ENCODE measurements around the gene DZIP1L.
"Not testable (repeated sequence)": the region's sequence is repeated elsewhere in the genome, so short reads cannot be mapped to it uniquely, and the experiment has no call there.

The DZIP1L gene

DNA sequence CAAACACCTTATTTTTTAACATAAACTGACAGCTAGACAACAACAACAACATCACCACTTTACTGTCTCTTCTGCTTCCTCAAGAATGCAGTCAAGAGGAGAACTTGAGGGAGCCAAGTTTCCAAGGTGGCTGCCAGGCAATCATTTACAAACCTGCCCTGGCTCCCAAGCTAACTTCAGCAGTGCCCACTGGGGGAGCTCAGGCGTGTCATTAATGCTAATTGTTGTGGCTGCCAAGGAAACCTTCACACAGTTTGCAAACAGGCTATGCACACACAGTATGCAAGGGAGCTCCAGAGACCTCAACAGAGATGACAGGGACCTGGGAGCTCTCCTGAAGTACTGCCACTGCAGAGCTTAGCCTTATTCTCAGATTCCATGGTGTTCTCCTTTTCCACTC lies 2.1 kb downstream of the DZIP1L start:
- DNase-seq (ENCODE audit: low read depth, low spot score) = peak; percentile 78

DNA sequence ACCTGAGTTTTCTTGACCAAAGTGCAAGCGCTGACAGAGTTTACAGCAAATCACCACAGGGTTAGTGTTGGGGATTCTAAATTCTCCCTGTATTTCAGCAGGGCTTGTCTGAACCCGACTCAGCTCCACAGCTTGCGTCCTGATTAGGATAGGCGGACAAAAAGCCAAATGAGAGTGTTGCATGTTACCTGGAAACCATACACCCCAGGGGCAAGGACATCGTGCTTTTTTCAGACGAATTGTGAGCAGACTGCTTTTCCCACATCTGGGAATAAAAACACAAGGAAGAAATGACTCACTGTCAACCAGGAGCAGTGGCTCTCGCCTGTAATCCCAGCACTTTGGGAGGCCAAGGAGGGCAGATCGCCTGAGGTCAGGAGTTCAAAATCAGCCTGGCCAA lies 3.0 kb downstream of the DZIP1L start:
- no peak for DNase-seq (ENCODE audit: low read depth, low spot score)

DNA sequence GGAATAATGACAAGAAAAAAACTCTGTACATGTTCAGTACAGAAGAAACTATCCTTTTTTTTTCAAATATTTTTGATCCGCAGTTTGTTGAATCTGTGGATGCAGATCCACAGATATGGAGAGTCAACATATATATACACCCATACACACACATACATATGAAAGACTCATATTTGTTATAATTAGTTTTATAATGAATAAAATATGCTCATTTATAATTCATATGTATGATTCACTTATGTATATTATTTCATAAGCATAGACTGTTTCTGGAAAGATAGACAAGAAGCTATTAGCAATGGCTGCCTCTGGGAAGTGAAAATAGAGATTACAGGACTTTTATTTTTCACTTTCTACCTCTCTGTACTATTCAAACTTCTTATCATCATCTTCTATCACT lies 9.8 kb downstream of the DZIP1L start:
- DNase-seq (ENCODE audit: low read depth, low spot score) = no peak

DNA sequence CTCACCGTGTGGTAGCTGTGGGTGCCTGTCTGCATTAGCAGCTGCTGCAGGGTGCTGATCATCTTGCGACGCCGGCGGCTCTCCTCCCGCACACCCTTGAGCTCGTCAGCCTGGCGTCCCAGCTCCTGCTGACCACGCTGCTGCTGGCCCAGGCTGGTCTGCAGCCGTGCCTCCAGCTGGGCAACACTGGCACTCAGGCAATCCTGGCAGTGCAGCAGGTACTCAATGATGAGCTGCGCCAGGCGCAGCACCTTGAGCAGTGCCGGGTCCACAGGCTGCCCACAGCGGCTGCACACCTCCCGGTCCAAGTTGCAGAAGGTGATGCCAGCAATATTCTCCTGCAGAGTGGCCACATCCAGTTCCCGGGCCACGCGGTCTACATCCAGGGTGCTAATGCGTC lies 11.9 kb downstream of the DZIP1L start:
- DNase-seq (ENCODE audit: low read depth, low spot score) = no peak

GRCh38 chr3:138101351-138101940 lies 14.0 kb downstream of the DZIP1L start:
- not testable (repeated sequence) for DNase-seq (ENCODE audit: low read depth, low spot score)

DNA sequence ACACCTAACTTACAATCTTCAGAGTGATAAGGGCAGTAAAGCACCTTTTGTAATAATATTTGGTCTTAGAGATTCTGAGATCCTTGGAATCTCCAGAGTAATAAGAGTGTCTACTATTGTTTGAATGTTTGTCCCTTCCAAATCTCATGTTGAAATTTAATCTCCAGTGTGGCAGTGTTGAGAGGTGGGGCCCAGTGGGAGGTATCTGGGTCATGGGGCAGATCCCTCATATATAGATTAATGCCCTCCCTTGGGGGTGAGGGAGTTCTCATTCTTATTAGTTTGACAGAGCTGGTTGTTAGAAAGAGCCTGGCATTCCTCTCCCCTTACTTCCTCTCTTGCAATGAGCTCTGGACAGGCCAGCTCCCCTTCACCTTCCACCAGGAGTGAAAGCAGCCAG lies 16.0 kb downstream of the DZIP1L start:
- no peak for DNase-seq (ENCODE audit: low read depth, low spot score)

DNA sequence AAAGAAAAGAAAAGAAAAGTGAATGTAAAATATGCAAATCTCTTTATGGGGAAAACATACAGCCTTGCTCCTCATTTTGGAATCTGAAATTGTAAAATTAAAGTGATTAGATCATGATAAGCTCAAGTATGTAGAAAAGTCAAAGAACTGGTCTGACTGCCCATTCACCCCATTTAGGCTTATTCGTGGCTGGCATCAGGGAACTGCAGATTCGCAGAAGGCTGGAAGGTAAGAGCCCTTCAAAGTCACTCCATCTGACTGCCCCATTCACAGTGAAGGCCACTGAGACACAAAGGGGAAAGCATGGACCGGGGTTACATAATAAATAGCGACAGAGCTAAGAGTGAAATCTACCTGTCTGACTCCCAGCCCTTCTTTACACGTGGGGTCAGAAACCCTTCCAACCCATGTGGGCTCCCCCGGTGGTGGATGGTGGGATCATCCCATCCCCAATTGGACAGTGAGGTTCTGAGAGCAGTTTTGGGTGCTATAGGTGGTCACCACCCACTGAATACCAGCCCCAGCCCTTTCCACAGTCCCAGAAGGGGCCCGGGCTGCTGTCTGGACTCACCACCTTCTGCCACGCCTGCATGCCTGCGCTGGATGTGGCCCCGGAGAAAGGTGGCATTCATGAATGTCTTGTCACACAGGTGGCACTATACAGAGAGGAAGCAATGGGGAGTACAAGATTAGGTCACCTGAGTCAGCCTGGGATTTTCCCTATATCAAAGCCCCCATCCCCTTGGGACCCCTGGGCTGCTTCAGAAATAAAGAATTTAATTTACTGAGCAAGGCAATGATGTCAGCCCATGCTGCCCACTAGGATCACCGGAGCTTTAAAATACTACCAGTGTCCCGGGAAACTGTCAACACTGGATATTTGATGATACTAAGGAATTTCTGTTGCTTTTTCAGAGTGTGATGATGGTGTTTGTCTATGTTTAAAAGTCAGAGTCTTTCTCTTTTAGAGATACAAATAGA lies 17.9 kb downstream of the DZIP1L start:
- DNase-seq (ENCODE audit: low read depth, low spot score) = no peak

DNA sequence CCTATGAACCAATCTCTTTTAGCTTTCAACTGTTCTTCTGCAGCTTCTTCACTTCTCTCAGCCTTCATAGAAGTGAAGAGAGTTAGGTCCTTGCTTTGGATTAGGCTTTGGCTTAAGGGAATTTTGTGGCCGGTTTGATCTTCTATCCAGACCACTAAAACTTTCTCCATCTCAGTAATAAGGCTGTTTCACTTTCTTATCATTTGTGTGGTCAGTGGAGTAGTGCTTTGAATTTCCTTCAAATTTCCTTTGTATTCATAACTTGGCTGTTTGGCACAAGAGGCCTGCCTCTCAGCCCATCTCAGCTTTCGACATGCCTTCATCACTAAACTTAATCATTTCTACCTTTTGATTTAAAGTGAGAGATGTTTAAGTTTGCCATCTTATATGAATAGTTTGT lies 21.7 kb downstream of the DZIP1L start:
- DNase-seq (ENCODE audit: low read depth, low spot score) = peak; percentile 28

DNA sequence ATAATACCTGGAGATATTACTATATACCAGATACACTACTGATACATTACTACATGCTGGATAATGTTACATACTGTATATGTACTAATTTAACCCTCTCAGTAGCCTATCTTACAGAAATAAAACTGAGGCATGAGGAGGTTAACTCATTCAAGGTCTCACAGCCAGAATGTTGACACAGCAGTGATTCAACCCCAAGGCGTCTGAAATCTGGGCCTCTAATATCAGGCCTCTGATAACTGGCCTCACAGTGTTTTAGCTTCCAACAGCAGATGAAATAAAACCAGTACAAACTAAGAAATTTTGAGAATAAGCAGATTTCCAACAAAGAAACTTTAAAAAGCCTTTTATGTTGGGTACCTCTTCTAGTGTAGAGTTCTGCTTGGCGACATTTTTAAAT lies 23.4 kb downstream of the DZIP1L start:
- DNase-seq (ENCODE audit: low read depth, low spot score) = peak; percentile 26

- DNase-seq (ENCODE audit: low read depth, low spot score) = peak; percentile 14
Observed at GRCh38 chr3:138089091-138089490, 26.3 kb downstream of the DZIP1L start.

DNA sequence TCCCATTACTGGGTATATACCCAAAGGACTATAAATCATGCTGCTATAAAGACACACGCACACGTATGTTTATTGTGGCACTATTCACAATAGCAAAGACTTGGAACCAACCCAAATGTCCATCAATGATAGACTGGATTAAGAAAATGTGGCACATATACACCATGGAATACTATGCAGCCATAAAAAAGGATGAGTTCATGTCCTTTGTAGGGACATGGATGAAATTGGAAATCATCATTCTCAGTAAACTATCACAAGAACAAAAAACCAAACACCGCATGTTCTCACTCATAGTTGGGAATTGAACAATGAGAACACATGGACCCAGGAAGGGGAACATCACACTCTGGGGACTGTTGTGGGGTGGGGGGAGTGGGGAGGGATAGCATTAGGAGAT lies 29.7 kb downstream of the DZIP1L start:
- DNase-seq (ENCODE audit: low read depth, low spot score) = not testable (repeated sequence)

- no peak for DNase-seq (ENCODE audit: low read depth, low spot score)
Observed at GRCh38 chr3:138084196-138084595, 31.2 kb downstream of the DZIP1L start.

- peak; percentile 45 for DNase-seq (ENCODE audit: low read depth, low spot score)
Observed at GRCh38 chr3:138082992-138083386, 32.4 kb downstream of the DZIP1L start.

DNA sequence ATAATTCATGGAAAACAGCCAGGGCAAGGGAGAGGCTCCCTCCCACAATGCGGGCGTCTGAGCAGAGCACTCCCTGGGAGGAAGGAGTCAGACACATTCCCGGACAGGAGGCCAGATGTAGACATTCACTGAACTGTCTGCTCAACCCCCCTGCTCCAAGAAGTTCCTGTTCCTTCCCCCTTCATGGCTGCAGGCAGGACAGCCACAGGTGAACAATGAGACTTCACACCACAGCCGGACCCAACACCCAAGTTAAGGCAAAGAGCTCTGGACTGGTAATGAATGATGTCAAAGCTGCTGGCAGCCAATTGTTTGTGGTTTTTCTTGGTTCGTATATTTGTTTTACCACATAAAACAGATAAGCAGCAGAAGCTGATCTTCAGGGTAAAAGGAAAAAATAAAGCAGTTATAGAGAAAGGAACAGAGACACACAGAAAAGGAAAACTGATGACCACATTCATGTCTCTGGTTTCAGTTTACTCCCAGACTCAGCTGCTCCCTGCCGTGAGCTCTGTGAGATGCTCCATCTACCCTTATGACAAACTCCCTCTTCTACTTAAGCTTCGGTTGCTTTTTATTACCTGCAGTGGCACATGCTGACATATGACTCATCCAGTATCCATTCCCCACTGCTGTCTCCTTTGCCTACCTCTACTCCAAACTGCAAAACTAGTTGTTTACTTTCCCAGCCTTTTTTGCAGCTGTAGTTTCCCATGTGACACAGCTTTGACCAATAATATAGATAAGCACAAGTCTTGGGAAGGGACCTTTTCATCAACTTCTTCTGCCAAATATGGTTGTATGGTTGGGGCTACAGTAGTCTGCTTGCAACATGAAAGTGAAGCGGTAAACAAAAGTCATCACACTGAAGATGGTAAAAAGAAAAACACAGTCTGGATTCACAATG lies 33.1 kb downstream of the DZIP1L start:
- peak; percentile 90 for DNase-seq (ENCODE audit: low read depth, low spot score)

GRCh38 chr3:138081371-138082084 lies 33.9 kb downstream of the DZIP1L start:
- DNase-seq (ENCODE audit: low read depth, low spot score) = no peak

GRCh38 chr3:138079901-138080300 lies 35.5 kb downstream of the DZIP1L start:
- no peak for DNase-seq (ENCODE audit: low read depth, low spot score)

DNA sequence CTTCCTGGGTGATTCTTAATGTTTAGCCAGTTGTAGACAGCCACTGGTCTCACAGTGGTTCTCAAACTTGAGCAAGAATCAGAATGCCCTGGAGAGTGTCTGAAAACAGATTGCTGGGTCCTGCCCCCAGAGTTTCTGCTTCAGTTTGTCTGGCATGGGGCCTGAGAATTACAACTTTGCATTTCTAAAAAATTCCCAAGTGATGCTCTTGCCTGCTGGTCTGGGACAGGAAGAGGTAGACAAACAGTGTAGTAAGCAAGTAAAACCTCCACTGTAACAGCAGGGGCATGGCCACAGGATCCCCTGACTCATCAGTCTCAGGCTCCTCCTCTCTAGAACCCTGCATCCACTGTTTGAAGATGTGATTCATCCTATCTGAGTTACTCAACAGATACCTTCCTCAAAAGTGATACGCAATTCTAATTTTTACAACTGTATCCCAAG lies 36.5 kb downstream of the DZIP1L start:
- DNase-seq (ENCODE audit: low read depth, low spot score) = peak; percentile 86

GRCh38 chr3:138078096-138078495 lies 37.3 kb downstream of the DZIP1L start:
- peak; percentile 41 for DNase-seq (ENCODE audit: low read depth, low spot score)

DNA sequence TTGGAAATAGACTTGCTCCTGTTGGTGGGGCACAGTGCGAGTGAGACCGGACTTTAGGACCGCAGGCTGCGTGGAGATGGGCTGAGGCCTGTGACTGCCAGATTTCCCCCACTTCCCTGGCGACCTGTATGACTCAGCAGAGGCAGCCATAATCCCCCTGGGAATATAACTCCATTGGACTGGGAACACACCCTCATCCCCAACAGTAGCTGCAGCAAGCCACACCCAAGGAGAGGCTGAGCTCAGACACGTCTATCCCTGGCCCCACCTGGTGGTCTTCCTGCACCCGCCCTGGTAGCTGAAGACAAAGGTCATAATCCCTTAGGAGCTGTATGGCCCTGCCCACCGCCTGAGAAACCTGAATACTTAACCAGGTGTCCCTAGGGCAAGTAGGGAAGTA lies 42.6 kb downstream of the DZIP1L start:
- DNase-seq (ENCODE audit: low read depth, low spot score) = no peak

- DNase-seq (ENCODE audit: low read depth, low spot score) = no peak
Observed at GRCh38 chr3:138070006-138070405, 45.4 kb downstream of the DZIP1L start.

DNA sequence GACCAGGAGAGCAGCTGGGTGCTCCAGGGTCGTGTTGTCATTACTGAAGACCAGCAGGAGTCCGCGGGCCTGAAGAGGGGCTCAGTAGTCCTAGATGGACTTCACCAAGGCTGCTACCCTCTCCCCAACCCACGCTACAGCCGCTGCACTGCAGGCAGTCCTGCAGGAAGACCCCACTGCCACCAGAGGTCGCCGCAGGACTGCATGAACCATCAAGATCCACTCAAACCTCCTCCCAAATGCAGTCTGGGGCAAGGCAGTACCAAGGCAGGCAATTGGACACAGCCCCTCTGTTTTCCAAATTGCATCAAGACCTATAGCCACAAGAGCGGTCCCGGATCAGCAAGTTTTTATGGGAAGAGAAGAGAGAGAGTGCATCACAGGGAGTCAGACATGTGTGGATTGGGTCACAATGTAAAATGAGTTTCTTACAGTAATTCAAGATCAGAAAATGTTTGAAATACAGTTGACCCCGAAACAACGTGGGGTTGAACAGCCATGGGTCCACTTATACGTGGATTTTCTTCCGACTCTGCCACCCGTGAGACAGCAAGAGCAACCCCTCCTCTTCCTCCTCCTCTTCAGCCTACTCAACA lies 46.7 kb downstream of the DZIP1L start:
- peak; percentile 86 for DNase-seq (ENCODE audit: low read depth, low spot score)

Data from astrocyte of the hippocampus (primary cell).